HG03520 (cell line): ENCODE measurements around the gene METTL25.
"Not testable (repeated sequence)": the region's sequence is repeated elsewhere in the genome, so short reads cannot be mapped to it uniquely, and the experiment has no call there.

ENCODE experiments used
- ATAC-seq: cut with Tn5 transposase; IDR thresholded peaks from one replicate; pipeline ENCODE4 v1.9.1; 2021; ENCODE audit warnings: mild to moderate bottlenecking, moderate library complexity; ENCODE audit not compliant: unreplicated experiment

Gene METTL25

GRCh38 chr12:82358200-82359114 lies at the start of gene METTL25, which contains the start of gene CCDC59:
Gene METTL25 (plus strand): TSS chr12:82358529. CDS start chr12:82358566, 37 bp downstream.
Gene CCDC59 (minus strand): TSS chr12:82358387. CDS start chr12:82358376, 11 bp downstream.
- ATAC-seq = peak; percentile 91

GRCh38 chr12:82314406-82314892 lies 43.9 kb upstream of the METTL25 start:
- ATAC-seq = no peak

- no peak for ATAC-seq
Observed at GRCh38 chr12:82319276-82319675, 39.1 kb upstream of the METTL25 start.

- ATAC-seq = no peak
Observed at GRCh38 chr12:82325540-82326336, 32.6 kb upstream of the METTL25 start.

- ATAC-seq = no peak
Observed at GRCh38 chr12:82326905-82327503, 31.3 kb upstream of the METTL25 start.

GRCh38 chr12:82327861-82328260 lies 30.5 kb upstream of the METTL25 start:
- ATAC-seq = no peak

GRCh38 chr12:82329508-82329907 lies 28.8 kb upstream of the METTL25 start:
- ATAC-seq = no peak

- ATAC-seq = no peak
Observed at GRCh38 chr12:82350161-82350560, 8.2 kb upstream of the METTL25 start.

- ATAC-seq = no peak
Observed at GRCh38 chr12:82351390-82351789, 6.9 kb upstream of the METTL25 start.

- ATAC-seq = no peak
Observed at GRCh38 chr12:82357340-82357739, 989 bp upstream of the METTL25 start.

GRCh38 chr12:82357845-82358199 lies 507 bp upstream of the METTL25 start:
- ATAC-seq = no peak

- peak; percentile 4 for ATAC-seq
Observed at GRCh38 chr12:82359115-82359478, 768 bp downstream of the METTL25 start.

GRCh38 chr12:82360834-82361233 lies 2.5 kb downstream of the METTL25 start:
- not testable (repeated sequence) for ATAC-seq

GRCh38 chr12:82361461-82361915 lies 3.2 kb downstream of the METTL25 start:
- ATAC-seq = no peak

- ATAC-seq = no peak
Observed at GRCh38 chr12:82363990-82364389, 5.7 kb downstream of the METTL25 start.

GRCh38 chr12:82366197-82366596 lies 7.9 kb downstream of the METTL25 start:
- no peak for ATAC-seq

GRCh38 chr12:82375201-82375600 lies 16.9 kb downstream of the METTL25 start:
- no peak for ATAC-seq

- ATAC-seq = no peak
Observed at GRCh38 chr12:82378997-82379396, 20.7 kb downstream of the METTL25 start.

GRCh38 chr12:82383930-82384552 lies 25.7 kb downstream of the METTL25 start:
- ATAC-seq = peak; percentile 62

- ATAC-seq = no peak
Observed at GRCh38 chr12:82398879-82399278, 40.5 kb downstream of the METTL25 start.

- no peak for ATAC-seq
Observed at GRCh38 chr12:82400819-82401218, 42.5 kb downstream of the METTL25 start.
